GM18861 (cell line): Measurements from ENCODE around the gene DCP1A.

Experiments
- ATAC-seq: cut with Tn5 transposase; IDR thresholded peaks from one replicate; pipeline ENCODE4 v1.9.1; 2021; ENCODE audit not compliant: unreplicated experiment

The DCP1A gene

GRCh38 chr3:53250453-53250852 lies 96.9 kb downstream of the DCP1A start:
- ATAC-seq = no peak

- no peak for ATAC-seq
Observed at GRCh38 chr3:53248161-53248560, 99.2 kb downstream of the DCP1A start.

- ATAC-seq = no peak
Observed at GRCh38 chr3:53247619-53248018, 99.7 kb downstream of the DCP1A start.

GRCh38 chr3:53244271-53244670 lies 103.1 kb downstream of the DCP1A start:
- no peak for ATAC-seq

- no peak for ATAC-seq
Observed at GRCh38 chr3:53243785-53244184, 103.6 kb downstream of the DCP1A start.

- no peak for ATAC-seq
Observed at GRCh38 chr3:53243165-53243564, 104.2 kb downstream of the DCP1A start.

GRCh38 chr3:53242642-53243041 lies 104.7 kb downstream of the DCP1A start:
- ATAC-seq = no peak

GRCh38 chr3:53242155-53242554 lies 105.2 kb downstream of the DCP1A start:
- ATAC-seq = no peak

GRCh38 chr3:53240989-53241972 lies 106.1 kb downstream of the DCP1A start:
- ATAC-seq = no peak

- no peak for ATAC-seq
Observed at GRCh38 chr3:53239800-53240199, 107.5 kb downstream of the DCP1A start.

- no peak for ATAC-seq
Observed at GRCh38 chr3:53238886-53239285, 108.5 kb downstream of the DCP1A start.

- no peak for ATAC-seq
Observed at GRCh38 chr3:53238051-53238850, 109.1 kb downstream of the DCP1A start.

GRCh38 chr3:53236112-53236841 lies 111.1 kb downstream of the DCP1A start:
- ATAC-seq = no peak

- no peak for ATAC-seq
Observed at GRCh38 chr3:53235545-53235944, 111.8 kb downstream of the DCP1A start.

- ATAC-seq = no peak
Observed at GRCh38 chr3:53234841-53235232, 112.5 kb downstream of the DCP1A start.

GRCh38 chr3:53234130-53234840 lies 113.1 kb downstream of the DCP1A start:
- ATAC-seq = no peak
